NCI-H2196 treated with DMSO at 0.1 percent for 48 hours (cell line): ENCODE results near the gene ZNF83.
"Not testable (repeated sequence)": the region's sequence is repeated elsewhere in the genome, so short reads cannot be mapped to it uniquely, and the experiment has no call there.

Experiments
- DNase-seq: peaks from one replicate; lab custom pipeline; 2025; ENCODE audit not compliant: unreplicated experiment; lab: John Stamatoyannopoulos, UW

Gene ZNF83

DNA sequence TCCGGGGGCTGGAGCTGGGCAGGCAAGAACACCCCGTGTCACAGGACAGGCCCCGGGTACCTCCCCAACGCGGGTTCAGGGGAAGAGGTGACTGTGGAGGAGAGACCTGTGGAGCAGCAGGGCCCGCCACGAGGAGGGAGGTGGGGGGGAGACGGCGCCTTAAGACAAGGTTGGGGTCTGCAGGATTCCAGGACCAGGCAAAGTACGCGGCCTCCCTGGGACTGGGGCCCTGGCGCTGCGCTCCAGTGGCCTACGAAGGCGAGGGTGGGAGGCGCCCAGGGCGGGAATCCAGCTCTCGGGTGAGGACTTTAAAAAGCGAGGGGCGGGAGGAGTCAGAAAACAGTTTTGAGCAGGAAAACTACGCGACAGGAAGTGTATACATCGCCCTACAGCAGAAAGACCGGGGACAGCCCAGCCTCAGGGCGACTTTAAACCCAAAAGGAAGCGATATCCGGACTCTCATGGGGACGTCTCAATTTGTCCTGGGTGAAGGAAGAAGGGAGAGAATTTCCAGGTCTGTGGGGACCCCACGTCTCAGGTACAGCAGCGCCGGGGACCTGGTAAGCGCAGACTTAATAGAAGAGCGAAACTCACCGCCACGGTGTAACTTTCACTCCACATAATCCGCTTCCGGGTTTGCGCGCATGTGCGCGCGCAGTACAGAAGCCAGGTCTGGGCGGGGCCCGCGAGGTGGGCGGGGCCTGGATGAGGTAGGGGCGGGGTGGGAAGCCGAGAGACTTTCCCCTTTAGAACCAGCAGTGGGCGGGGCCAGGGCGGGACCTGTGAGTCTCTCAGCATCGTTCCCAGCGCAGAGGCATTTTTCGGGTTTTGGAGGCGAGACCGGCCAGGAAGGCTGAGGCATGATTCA, at the start of gene ZNF83:
ZNF83 (minus strand) TSS at position 638 of the 868 bp plus-strand sequence.
- peak; percentile 87 for DNase-seq

DNA sequence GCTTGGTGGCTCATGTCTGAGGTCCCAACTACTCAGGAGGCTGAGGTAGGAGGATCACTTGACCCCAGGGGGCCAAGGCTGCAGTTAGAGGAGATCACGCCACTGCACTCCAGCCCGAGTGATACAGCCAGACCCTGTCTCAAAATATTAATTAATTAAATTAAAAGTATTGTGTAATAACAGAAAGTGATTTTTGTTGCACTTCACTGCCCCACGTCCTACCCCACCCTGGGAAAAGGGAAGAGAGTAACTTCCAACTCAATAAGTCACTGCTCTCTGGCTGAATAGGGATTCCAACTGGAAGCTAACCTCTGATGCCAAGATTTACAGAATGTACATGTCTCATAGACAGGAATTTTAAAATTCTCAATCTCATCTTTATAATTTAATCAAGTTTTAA, 49.5 kb upstream of the ZNF83 start:
- DNase-seq, result no peak

- no peak for DNase-seq
Measured at GRCh38 chr19:52685811-52686210, 47.7 kb upstream of the ZNF83 start.

- not testable (repeated sequence) for DNase-seq
Measured at GRCh38 chr19:52681216-52681615, 43.1 kb upstream of the ZNF83 start.

GRCh38 chr19:52679598-52679997, 41.4 kb upstream of the ZNF83 start:
- no peak for DNase-seq

DNA sequence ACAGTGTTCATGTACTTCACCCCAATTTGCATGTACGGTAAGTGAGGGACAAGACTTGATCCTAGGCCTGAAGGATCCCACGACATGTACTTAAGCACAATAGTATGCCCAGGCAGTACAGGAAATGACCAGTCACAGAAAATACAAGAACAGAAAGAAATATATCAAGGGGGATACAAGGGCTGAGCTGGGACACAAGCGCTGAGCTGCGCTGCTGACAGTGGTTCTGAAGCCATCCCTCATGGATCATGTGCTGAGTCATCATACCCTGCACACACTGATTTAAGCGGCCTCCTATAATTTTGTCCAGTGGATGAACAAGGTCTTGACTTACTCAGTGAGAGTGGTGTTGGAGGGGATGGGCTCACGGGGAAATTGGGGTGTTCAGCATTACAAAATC, 37.1 kb upstream of the ZNF83 start:
- DNase-seq, result not testable (repeated sequence)

DNA sequence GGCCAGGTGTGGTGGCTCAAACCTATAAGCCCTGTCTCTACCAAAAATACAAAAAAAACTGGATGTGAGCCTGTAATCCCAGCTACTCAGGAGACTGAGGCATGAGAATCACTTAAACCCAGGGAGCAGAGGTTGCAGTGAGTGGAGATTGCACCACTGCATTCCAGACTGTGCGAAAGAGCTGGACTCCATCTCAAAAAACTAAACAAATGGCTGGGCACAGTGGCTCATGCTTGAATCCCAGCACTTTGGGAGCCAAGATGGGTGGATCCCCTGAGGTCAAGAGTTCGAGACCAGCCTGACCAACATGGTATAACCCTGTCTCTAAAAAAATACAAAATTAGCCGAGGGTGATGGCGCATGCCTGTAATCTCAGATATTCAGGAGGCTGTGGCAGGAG, 34.9 kb upstream of the ZNF83 start:
- DNase-seq, result no peak

- DNase-seq, result no peak
Measured at GRCh38 chr19:52670046-52670445, 31.9 kb upstream of the ZNF83 start.

- DNase-seq, result no peak
Measured at GRCh38 chr19:52669586-52669985, 31.4 kb upstream of the ZNF83 start.

DNA sequence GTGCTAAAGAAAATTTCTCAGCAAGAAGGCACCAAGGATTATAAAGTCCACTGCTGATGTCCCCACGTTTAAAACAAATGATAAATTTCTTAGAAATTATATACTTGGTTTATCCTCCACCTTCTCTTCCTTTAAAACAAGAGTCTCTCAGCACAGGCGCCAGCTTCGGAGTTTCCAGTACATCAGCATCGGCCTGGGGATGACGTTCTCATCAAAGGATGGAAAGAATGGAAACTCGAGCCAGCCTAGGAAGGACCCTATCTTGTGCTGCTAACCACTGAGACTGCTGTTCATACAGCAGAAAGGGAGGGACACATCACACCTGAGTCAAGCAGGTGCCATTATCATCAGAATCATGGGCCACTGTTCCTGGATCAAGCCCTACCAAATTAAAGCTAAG, 29.8 kb upstream of the ZNF83 start:
- no peak for DNase-seq

DNA sequence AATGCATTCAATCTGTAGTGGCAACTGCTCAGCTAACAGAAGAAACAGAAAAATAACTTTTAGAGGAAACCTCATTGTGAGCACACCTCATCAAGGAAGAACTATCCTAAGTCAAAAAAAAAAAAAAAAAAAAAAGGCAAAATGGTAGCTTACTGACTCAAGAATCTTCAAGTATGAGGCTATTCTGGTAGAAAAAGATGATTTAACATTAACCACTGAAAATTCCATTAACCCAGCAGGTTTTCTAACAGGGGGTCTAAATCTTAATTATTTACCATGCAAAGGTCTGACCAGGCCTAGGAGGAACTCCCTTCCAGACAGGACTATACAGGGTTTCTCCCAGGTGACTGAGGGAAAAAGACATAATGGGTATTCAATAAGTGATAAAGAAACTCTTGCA, 28.4 kb upstream of the ZNF83 start:
- DNase-seq, result no peak

DNA sequence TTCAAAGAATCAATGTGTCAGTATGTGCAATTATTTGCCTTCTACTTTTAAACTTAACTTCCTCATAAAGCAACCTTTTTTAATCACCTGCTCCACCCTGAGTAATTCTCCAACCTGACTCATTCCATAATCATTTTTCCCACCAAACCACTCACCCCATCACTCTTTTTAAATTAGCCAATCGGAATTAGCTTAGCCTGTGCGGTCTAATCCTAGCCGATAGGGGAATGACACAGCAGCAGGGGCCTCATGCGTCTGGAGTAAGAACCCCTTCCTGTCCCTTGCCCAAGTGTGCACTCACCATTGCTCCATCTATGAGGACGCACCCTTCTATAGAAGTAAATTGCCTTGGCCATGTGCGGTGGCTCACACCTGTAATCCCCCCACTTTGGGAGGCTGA, 27.4 kb upstream of the ZNF83 start:
- DNase-seq, result no peak

DNA sequence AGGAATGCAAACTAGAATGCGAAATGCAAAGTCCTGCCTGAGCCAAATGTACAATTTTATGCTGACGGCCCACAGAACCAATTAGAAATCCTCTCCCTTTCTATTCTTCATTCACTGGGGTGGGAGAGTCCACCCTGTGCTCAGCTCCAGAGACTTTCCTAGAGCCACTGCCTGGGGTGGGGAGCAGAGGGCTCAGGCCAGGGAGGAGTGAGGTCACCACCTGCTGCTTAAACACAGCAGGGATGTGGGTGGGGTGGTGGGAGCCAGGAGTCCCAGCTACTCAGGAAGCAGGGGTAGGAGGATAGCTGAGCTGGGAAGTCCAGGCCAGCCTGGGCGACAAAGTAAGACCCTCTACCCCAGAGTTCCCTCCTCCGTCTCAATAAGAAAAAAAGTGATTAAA, 26.9 kb upstream of the ZNF83 start:
- no peak for DNase-seq

- no peak for DNase-seq
Measured at GRCh38 chr19:52664461-52664860, 26.3 kb upstream of the ZNF83 start.

DNA sequence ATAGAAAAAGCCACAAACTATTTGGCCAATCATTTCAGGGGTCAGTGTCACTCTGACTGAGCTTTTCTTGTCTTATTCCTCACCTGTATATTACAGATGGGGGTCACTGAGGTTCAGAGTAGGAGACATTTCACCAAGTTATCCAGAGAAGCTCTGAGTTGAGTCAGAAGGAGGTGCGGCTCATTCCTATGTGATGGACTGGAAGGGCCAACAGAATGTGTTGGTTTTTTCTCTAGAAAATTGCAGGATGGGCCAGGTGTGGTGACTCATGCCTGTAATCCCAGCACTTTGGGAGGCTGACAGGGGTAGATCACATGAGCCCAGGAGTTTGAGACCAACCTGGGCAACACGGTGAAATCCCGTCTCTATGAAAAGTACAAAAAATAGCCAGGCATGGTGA, 24.5 kb upstream of the ZNF83 start:
- no peak for DNase-seq

DNA sequence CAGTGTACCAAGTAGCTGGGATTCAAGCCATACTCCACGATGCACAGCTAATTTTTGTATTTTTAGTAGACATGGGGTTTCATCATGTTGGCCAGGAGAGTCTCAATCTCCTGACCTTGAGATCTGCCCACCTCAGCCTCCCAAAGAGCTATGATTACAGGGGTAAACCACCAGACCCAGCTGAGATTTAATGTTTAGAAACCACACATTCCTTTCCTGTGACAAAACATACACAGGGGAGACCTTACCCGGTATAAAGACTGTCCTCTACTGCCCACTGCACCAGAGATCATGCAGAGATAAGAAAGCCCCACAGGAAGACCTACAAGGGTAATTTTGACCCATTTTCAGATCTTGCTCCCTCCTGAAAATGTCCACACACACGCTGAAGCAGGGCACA, 22.8 kb upstream of the ZNF83 start:
- DNase-seq, result no peak

GRCh38 chr19:52659013-52659412, 20.9 kb upstream of the ZNF83 start:
- no peak for DNase-seq

DNA sequence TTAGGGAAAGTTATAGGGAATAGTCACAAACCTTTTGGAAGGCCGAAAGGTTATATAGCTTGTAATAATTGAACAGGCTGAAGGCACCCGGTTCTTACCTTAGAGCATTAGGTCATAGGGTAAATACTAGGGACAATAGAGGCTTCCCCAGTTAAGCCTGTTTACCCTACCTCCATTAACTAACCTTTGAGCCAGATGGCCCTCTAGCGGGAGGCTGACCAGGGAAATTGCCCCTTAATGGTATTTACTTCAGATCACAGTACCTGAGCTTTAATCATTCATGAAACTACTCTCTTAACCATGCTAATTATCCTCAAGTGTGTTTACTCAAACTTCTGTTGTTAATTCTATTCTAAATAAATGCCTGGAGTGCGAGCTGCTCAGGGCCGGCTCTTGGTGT, 20.4 kb upstream of the ZNF83 start:
- DNase-seq, result no peak

DNA sequence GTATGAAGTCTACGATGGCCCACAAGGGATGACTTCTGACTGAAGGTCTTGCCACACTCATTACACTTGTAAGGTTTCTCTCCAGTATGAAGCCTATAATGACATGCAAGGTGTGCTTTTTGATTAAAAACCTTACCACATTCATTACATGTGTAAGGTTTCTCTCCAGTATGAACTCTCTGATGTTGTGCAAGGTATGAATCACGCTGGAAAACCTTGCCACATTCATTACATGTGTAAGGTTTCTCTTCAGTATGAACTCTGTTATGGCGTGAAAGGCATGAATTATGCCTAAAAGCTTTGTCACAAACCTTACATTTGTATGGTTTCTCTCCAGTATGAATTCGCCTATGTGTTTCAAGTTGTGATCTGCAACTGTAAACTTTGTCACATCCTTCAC, 15.0 kb upstream of the ZNF83 start:
- no peak for DNase-seq

GRCh38 chr19:52651956-52652355, 13.8 kb upstream of the ZNF83 start:
- no peak for DNase-seq

DNA sequence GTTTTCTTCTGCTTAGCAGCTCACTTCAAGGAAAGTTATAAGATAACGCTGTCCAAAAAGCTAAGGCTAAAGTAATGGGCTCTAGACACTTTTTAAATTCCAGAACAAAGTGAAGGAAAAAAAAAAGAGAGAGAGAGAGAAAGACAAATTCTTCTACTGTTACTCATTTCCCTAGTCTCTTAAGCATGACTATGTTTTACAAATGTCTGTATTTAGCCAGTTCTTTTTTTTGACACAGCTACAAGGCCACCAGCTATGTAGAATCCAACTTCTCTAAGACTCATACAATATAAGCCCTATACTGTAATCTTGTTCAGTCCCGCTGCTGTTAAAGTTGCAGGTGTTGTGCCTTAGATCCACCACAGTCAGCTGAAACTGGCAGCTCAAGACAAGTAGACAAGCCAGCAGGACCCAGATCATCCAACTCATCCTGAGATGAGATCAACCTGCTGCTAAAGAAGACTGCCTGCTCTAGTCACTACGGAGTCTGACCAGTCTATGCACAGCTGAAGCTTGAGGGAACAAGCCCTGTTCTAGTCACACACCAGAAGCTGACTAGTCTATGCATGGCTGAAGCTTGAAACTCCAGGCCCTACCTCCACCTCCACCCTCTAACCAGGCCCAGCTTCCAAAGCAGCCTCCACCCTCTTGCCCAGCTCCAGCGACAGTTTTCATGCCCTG, 10.3 kb upstream of the ZNF83 start:
- no peak for DNase-seq

DNA sequence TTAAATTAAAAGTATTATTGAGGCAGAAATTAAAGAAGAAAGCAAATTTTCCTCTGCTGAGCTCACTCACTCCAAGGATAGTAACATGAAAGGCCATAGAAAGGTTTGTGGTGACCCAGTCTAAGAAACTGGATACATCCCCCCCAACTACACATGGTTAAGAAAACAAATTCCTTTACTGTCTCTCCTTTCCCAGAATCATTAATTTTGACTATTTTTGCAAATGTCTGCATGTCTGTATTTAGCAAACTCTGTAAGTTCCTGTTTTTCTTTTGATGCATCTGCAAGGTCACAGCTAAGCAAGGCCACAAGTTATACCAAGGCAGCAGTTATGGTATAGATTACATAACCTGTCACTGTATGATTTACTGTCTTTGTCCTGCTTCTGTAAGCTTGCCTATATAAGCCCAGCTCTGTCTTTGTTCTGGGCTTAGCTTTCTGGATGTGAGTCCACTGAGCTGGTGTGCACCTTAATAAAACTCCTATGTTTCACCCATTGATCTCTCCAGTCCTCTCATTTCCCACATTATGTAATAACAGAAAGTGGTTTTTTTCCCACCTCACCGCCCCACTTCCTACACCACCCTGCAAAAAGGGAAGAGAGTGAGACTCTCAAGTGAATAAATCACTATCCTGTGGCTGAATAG, 8.5 kb upstream of the ZNF83 start:
- DNase-seq, result no peak
